ENCODE results near the gene KDSR.

KDSR gene

GRCh38 chr18:63378919-63379638, 12.1 kb upstream of the KDSR start:
- no peak for TF ChIP-seq GATA2 (IDR thresholded peaks at IDR 0.05; ENCODE audit: low read depth, low read length)
- no peak for TF ChIP-seq GATA3 (IDR thresholded peaks at IDR 0.05; ENCODE audit: low read depth, low read length)

- TF ChIP-seq GATA3 (IDR thresholded peaks at IDR 0.05; ENCODE audit: low read depth, low read length) (no peak), GATA2 (IDR thresholded peaks at IDR 0.05; ENCODE audit: low read depth, low read length) (no peak)
These were observed 10.4 kb upstream of the KDSR start for GRCh38 chr18:63377275-63377980.

- TF ChIP-seq GATA3 (IDR thresholded peaks at IDR 0.05; ENCODE audit: low read depth, low read length) = no peak
These were observed 9.5 kb upstream of the KDSR start for GRCh38 chr18:63376538-63376937.

- no peak for TF ChIP-seq GATA3 (IDR thresholded peaks at IDR 0.05; ENCODE audit: low read depth, low read length)
- TF ChIP-seq GATA2 (IDR thresholded peaks at IDR 0.05; ENCODE audit: low read depth, low read length) = no peak
These were observed 7.5 kb upstream of the KDSR start for GRCh38 chr18:63374540-63374939.

- no peak for TF ChIP-seq GATA3 (IDR thresholded peaks at IDR 0.05; ENCODE audit: low read depth, low read length)
- no peak for TF ChIP-seq GATA2 (IDR thresholded peaks at IDR 0.05; ENCODE audit: low read depth, low read length)
These were observed 6.2 kb upstream of the KDSR start for GRCh38 chr18:63373161-63373560.

- TF ChIP-seq GATA3 (IDR thresholded peaks at IDR 0.05; ENCODE audit: low read depth, low read length) (no peak), GATA2 (IDR thresholded peaks at IDR 0.05; ENCODE audit: low read depth, low read length) (no peak)
These were observed 1.6 kb upstream of the KDSR start for GRCh38 chr18:63368611-63369010.

- TF ChIP-seq GATA2 (IDR thresholded peaks at IDR 0.05; ENCODE audit: low read depth, low read length) (no peak), GATA3 (IDR thresholded peaks at IDR 0.05; ENCODE audit: low read depth, low read length) (no peak)
These were observed 573 bp downstream of the KDSR start for GRCh38 chr18:63366213-63367052.

GRCh38 chr18:63365876-63366212, 1.2 kb downstream of the KDSR start:
- TF ChIP-seq GATA2 (IDR thresholded peaks at IDR 0.05; ENCODE audit: low read depth, low read length) (no peak), GATA3 (IDR thresholded peaks at IDR 0.05; ENCODE audit: low read depth, low read length) (no peak)

GRCh38 chr18:63363951-63364350, 3.1 kb downstream of the KDSR start:
- no peak for TF ChIP-seq GATA2 (IDR thresholded peaks at IDR 0.05; ENCODE audit: low read depth, low read length)
- no peak for TF ChIP-seq GATA3 (IDR thresholded peaks at IDR 0.05; ENCODE audit: low read depth, low read length)

- no peak for TF ChIP-seq GATA2 (IDR thresholded peaks at IDR 0.05; ENCODE audit: low read depth, low read length)
- TF ChIP-seq GATA3 (IDR thresholded peaks at IDR 0.05; ENCODE audit: low read depth, low read length) = no peak
These were observed 10.6 kb downstream of the KDSR start for GRCh38 chr18:63356272-63356896.

GRCh38 chr18:63350230-63350629, 16.8 kb downstream of the KDSR start:
- no peak for TF ChIP-seq GATA2 (IDR thresholded peaks at IDR 0.05; ENCODE audit: low read depth, low read length)

GRCh38 chr18:63348508-63349136, 18.4 kb downstream of the KDSR start:
- TF ChIP-seq GATA2 (IDR thresholded peaks at IDR 0.05; ENCODE audit: low read depth, low read length) (no peak), GATA3 (IDR thresholded peaks at IDR 0.05; ENCODE audit: low read depth, low read length) (no peak)

GRCh38 chr18:63346480-63347183, 20.4 kb downstream of the KDSR start:
- TF ChIP-seq GATA3 (IDR thresholded peaks at IDR 0.05; ENCODE audit: low read depth, low read length) = no peak
- TF ChIP-seq GATA2 (IDR thresholded peaks at IDR 0.05; ENCODE audit: low read depth, low read length) = no peak
